Endothelial cell of umbilical vein (primary cell): ENCODE measurements around the gene CUEDC1. TPM values are rescaled to one million over a fixed set of nuclear protein-coding genes. Genes with fewer than 3 reads are reported as not detected.

Experiments used
- BruUV-seq: library from RNA; stranded (reverse); fragments of 400-500 nt; replicated peaks from 2 replicates; lab custom pipeline; 2021; lab: Mats Ljungman, UMichigan
- CTCF ChIA-PET: fragments of 300-600, 350-600 bp; sonication (Branson Sonifier 250); formaldehyde crosslinking; loops from one replicate; lab custom pipeline; 2021; ENCODE audit warnings: antibody characterized with exemption, inconsistent platforms; lab: Charles Lee
- POLR2A ChIA-PET: fragments of 300-600, 350-600 bp; sonication (Branson Sonifier 250); formaldehyde crosslinking; loops from one replicate; lab custom pipeline; 2021; ENCODE audit warnings: antibody characterized with exemption, inconsistent platforms; lab: Charles Lee
- DNase-seq: peaks from one replicate; pipeline ENCODE4 v3.0.0-alpha.2; 2011; ENCODE audit warnings: low read depth, low spot score
- FAIRE-seq: peaks from 2 replicates; lab custom pipeline; 2011; peaks lifted over from hg19 to GRCh38; lab: Jason Lieb, UNC
- H2AFZ ChIP-seq: 2 replicates; pipeline ENCODE4 v1.6.0; 2012; ENCODE audit warnings: low read depth, low read length, control low read depth, inconsistent platforms
- H3K27ac ChIP-seq: 2 replicates; pipeline ENCODE4 v1.5.1; 2011; ENCODE audit warnings: low read depth, mild to moderate bottlenecking, control low read depth, low read length, moderate library complexity; ENCODE audit not compliant: insufficient read depth
- H3K27me3 ChIP-seq, 2 experiments: 2 replicates each; pipeline versions ENCODE4 v1.6.0 to v1.6.1; 2011; ENCODE audit warnings: low read length in 2 of 2, mixed read lengths in 1 of 2; ENCODE audit not compliant: control insufficient read depth in 2 of 2, insufficient read depth in 2 of 2
- H3K36me3 ChIP-seq, 2 experiments: 2 replicates in 1 of 2; 3 replicates in 1 of 2; pipeline ENCODE4 v1.5.1; 2011; ENCODE audit warnings: low read length in 2 of 2, mild to moderate bottlenecking in 1 of 2, moderate library complexity in 1 of 2; ENCODE audit not compliant: control insufficient read depth in 2 of 2, insufficient read depth in 2 of 2; ENCODE audit errors: extremely low read depth in 1 of 2
- H3K4me1 ChIP-seq: 3 replicates; pipeline ENCODE4 v1.5.1; 2011; ENCODE audit warnings: mild to moderate bottlenecking, low read length; ENCODE audit not compliant: control insufficient read depth, insufficient read depth; ENCODE audit errors: extremely low read depth
- H3K4me2 ChIP-seq: 2 replicates; pipeline ENCODE4 v1.6.1; 2011; ENCODE audit warnings: low read length, control low read depth, mixed read lengths; ENCODE audit not compliant: insufficient read depth
- H3K4me3 ChIP-seq, 3 experiments: fragments of 200-600 bp in 1 of 3; sonication (generic), shearing (Covaris generic) in 1 of 3; replicated peaks in 1 of 3; 2 replicates each; pipeline ENCODE4 v1.5.1; 2011 to 2016; ENCODE audit warnings: control low read depth in 3 of 3, low read length in 3 of 3, mild to moderate bottlenecking in 2 of 3, inconsistent platforms in 1 of 3, low read depth in 1 of 3, moderate library complexity in 1 of 3; ENCODE audit not compliant: insufficient read depth in 1 of 3
- H3K79me2 ChIP-seq: 2 replicates; pipeline ENCODE4 v1.6.0; 2012; ENCODE audit warnings: low read length, inconsistent platforms; ENCODE audit not compliant: control insufficient read depth, insufficient read depth
- H3K9ac ChIP-seq: replicated peaks from 2 replicates; pipeline ENCODE3; 2011; ENCODE audit warnings: low read length, control low read depth; ENCODE audit not compliant: insufficient read depth; ENCODE audit errors: extremely low read depth
- H3K9me1 ChIP-seq: replicated peaks from 3 replicates; pipeline ENCODE4 v1.6.0; 2011; ENCODE audit warnings: mild to moderate bottlenecking, low read length; ENCODE audit not compliant: control insufficient read depth, insufficient read depth; ENCODE audit errors: extremely low read depth
- H3K9me3 ChIP-seq: replicated peaks from 2 replicates; pipeline ENCODE4 v1.5.1; 2012; ENCODE audit warnings: low read length, inconsistent platforms; ENCODE audit not compliant: control insufficient read depth, insufficient read depth
- H4K20me1 ChIP-seq: replicated peaks from 2 replicates; pipeline ENCODE3; 2011; ENCODE audit warnings: mild to moderate bottlenecking, low read length; ENCODE audit not compliant: control insufficient read depth, insufficient read depth; ENCODE audit errors: extremely low read depth
- EZH2 ChIP-seq: IDR thresholded peaks from 2 replicates; pipeline ENCODE4 v1.6.1; 2012; ENCODE audit warnings: borderline replicate concordance, low read depth, mild to moderate bottlenecking, moderate library complexity, low read length, inconsistent platforms; ENCODE audit not compliant: severe bottlenecking
- FOS ChIP-seq: IDR thresholded peaks from 2 replicates; pipeline ENCODE4 v1.6.1; 2011; ENCODE audit warnings: mild to moderate bottlenecking, low read length, moderate library complexity, borderline replicate concordance; ENCODE audit not compliant: insufficient read depth
- GATA2 ChIP-seq: IDR thresholded peaks from 2 replicates; pipeline ENCODE4 v1.7.0; 2011; ENCODE audit warnings: low read depth, mild to moderate bottlenecking, moderate library complexity, mixed read lengths, low read length; ENCODE audit not compliant: insufficient read length, insufficient read depth
- JUN ChIP-seq: IDR thresholded peaks from 2 replicates; pipeline ENCODE4 v1.6.1; 2011; ENCODE audit warnings: borderline replicate concordance, low read depth; ENCODE audit not compliant: insufficient read length, insufficient read depth
- MYC ChIP-seq: IDR thresholded peaks from one replicate; pipeline ENCODE4 v1.6.1; 2011; ENCODE audit warnings: mild to moderate bottlenecking, low read depth, low read length
- POLR2A ChIP-seq: IDR thresholded peaks from 2 replicates; pipeline ENCODE4 v1.6.1; 2012; ENCODE audit warnings: low read depth, mild to moderate bottlenecking, control low read depth, low read length
- POLR2AphosphoS5 ChIP-seq: IDR thresholded peaks from 2 replicates; pipeline ENCODE4 v1.6.1; 2012; ENCODE audit warnings: low read depth, mild to moderate bottlenecking, control low read depth, low read length, moderate library complexity; ENCODE audit not compliant: insufficient read depth
- dilution Hi-C: fragments of 300-500 bp; cut with MboI; formaldehyde crosslinking; loops from one replicate; pipeline ENCODE4 v1.15.0; 2019; ENCODE audit warnings: low sequenced_read_pairs; ENCODE audit not compliant: extremely low pct_ligation_motif_present
- intact Hi-C: fragments of 100-400 bp; cut with micrococcal nuclease; formaldehyde crosslinking; loops from one replicate; pipeline ENCODE4 v1.10.0; 2022
- polyA plus RNA-seq, 4 experiments: library from polyadenylated mRNA; depleted of rRNA in 3 of 4; stranded (reverse) in 3 of 4; unstranded in 1 of 4; fragments of >200 nt; gene quantifications; 2 replicates each; pipeline versions ENCODE4 v1.2.1 to v1.2.3, GENCODE V29; 2011 to 2012; ENCODE audit warnings: missing spikeins in 1 of 4
- total RNA-seq: library from RNA; stranded (reverse); gene quantifications from 2 replicates; pipeline ENCODE4 v1.2.3, GENCODE V29; 2021
- TF ChIP-seq, protein P1 (sequence below): IDR thresholded peaks from 2 replicates; pipeline ENCODE4 v1.6.1; 2011; ENCODE audit not compliant: insufficient read depth, insufficient read length

The CUEDC1 gene
- total and polyA plus RNA-seq, 2 donors (not counting 3 experiments of a cell fraction or from before 2014, with no cell fraction given) = 15.8 to 27.7 TPM

DNA sequence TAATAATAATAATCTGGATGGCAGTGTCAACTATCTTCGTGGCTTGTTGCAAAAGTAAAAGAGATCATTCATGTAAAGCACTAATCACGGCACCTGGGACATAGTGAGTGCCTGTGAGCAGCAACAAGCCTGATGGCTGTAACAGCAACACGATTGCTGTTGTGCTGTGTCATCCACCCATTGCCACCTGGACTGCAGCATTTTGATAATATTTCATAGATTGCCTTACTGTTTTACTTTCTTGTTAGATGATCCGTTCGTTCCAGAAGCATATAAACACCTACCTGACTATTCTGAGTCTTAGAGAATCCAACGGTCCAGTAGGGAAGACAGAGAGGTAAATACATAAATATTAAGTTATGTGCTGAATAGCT, 102.3 kb downstream of the CUEDC1 start:
- CTCF ChIA-PET = interaction anchor here (3.8 to 18.8 kb wide), 3 partner anchors 19 to 143 kb away, joined by 17 to 584 read pairs (median 202); partner anchors contain the start of gene VEZF1
- intact Hi-C loops = no loop called here

DNA sequence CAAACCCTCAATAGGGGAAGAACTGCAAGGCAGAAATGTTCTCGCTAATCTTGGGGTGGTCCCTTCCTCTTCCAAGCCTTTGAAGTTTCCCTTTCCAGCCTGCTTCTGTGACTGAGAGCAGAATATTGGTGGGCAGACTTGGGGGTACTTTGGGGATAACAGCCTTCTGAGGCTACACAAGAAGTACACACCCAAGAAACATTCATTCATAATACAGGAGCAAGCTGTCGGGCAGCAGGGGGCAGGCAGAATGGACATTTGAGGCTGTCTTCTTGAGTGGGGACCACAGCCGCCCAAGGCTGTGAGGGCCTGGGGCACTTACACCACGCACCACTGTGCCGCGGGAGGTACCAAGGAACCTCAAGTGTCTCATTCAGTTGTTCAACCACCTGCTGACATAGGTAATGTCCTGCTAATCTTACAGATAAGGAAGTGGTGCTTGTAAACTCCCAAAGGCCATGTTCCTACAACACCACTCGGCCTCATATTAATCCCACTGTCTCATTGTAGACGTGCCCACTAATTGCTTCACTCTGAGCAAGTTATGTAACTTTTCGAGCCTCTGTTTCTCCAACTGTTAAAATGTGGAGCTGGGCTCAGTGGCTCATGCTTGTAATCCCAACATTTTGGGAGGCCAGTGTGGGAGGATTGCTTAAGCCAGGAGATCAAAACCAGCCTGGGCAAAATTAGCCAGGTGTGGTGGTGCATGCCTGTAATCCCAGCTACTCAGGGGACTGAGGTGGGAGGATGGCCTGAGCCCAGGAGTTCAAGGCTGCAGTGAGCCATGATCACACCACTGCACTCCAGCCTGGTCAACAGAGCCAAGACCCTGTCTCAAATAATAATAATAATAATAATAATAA, 102.9 kb downstream of the CUEDC1 start:
- H3K4me1 ChIP-seq = peaks cover 14% of the 10 kb centered on the region
- no peaks in the 10 kb centered on the region for H3K27me3 ChIP-seq
- intact Hi-C loops = no loop called here
- H3K27ac ChIP-seq = no peak overlapping the region
- H3K79me2 ChIP-seq = peaks cover 15% of the 10 kb centered on the region
- no peaks in the 10 kb centered on the region for H3K36me3 ChIP-seq
- dilution Hi-C loops = loop anchor here (25.0 kb wide), 1 partner anchor 135 kb away; the partner anchor contains the start of gene VEZF1
- no peak overlapping the region for H3K4me2 ChIP-seq
- no peaks in the 10 kb centered on the region for H3K9me3 ChIP-seq
- DNase-seq = no peak
- no peaks in the 10 kb centered on the region for H3K9me1 ChIP-seq
- no peak overlapping the region for H2AFZ ChIP-seq
- ChIA-PET CTCF (interaction anchor here (1.2 to 18.8 kb wide), 3 partner anchors 23 to 143 kb away, joined by 3 to 584 read pairs (median 17); partner anchors contain the start of gene VEZF1), POLR2A (interaction anchor here (1.3 kb wide), 1 partner anchor 231 kb away, joined by 4 read pairs; no protein-coding TSS in a partner anchor)
- H4K20me1 ChIP-seq = no peaks in the 10 kb centered on the region
- BruUV-seq = no TSS peak
- no peak for FAIRE-seq
- no peak overlapping the region for H3K4me3 ChIP-seq
- no peak for TF ChIP-seq EZH2
- TF ChIP-seq, protein P1, sequence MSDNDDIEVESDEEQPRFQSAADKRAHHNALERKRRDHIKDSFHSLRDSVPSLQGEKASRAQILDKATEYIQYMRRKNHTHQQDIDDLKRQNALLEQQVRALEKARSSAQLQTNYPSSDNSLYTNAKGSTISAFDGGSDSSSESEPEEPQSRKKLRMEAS = no peak
- no peak for TF ChIP-seq POLR2A
- no peak for TF ChIP-seq MYC
- TF ChIP-seq GATA2 = no peak
- no peak for TF ChIP-seq FOS
- TF ChIP-seq JUN = no peak
- no peak for TF ChIP-seq POLR2AphosphoS5
- no peak overlapping the region for H3K9ac ChIP-seq

More for the DNA sequence above, 102.3 kb downstream of the CUEDC1 start:
- TF ChIP-seq FOS (no peak), EZH2 (no peak), JUN (no peak)
- peaks cover 14% of the 10 kb centered on the region for H3K4me1 ChIP-seq
- POLR2A ChIA-PET = no interaction called here
- no peaks in the 10 kb centered on the region for H3K9me3 ChIP-seq
- peaks cover 14% of the 10 kb centered on the region for H3K79me2 ChIP-seq
- H3K9me1 ChIP-seq = no peaks in the 10 kb centered on the region
- dilution Hi-C loops = loop anchor here (25.0 kb wide), 1 partner anchor 134 kb away; the partner anchor contains the start of gene VEZF1
- BruUV-seq = no TSS peak
- H3K36me3 ChIP-seq = no peaks in the 10 kb centered on the region
- H3K27me3 ChIP-seq = no peaks in the 10 kb centered on the region
- H3K27ac ChIP-seq = no peak overlapping the region
- no peak overlapping the region for H3K9ac ChIP-seq
- DNase-seq = no peak
- no peak overlapping the region for H3K4me3 ChIP-seq
- H2AFZ ChIP-seq = no peak overlapping the region
- FAIRE-seq = no peak
- H3K4me2 ChIP-seq = no peak overlapping the region
- no peaks in the 10 kb centered on the region for H4K20me1 ChIP-seq
